H9 (cell line): ENCODE data around the gene PCDH17. TPM values are rescaled to one million over a fixed set of nuclear protein-coding genes. Genes with fewer than 3 reads are reported as not detected.

Experiments
- DNase-seq: peaks from one replicate; pipeline ENCODE4 v3.0.0-alpha.2; 2017
- H2AFZ ChIP-seq: one replicate; pipeline ENCODE4 v1.6.1; 2013; ENCODE audit warnings: mild to moderate bottlenecking, low read length, control low read depth, moderate library complexity
- H2AK5ac ChIP-seq: 2 replicates; pipeline ENCODE4 v1.6.1; 2013; ENCODE audit warnings: low read length, control low read depth, mixed read lengths; ENCODE audit not compliant: insufficient read length
- H2BK120ac ChIP-seq: one replicate; pipeline ENCODE4 v1.6.1; 2013; ENCODE audit warnings: low read depth, mild to moderate bottlenecking, low read length, control low read depth, inconsistent platforms; ENCODE audit not compliant: poor library complexity, severe bottlenecking
- H2BK12ac ChIP-seq: 2 replicates; pipeline ENCODE4 v1.6.1; 2013; ENCODE audit warnings: low read length, control low read depth, mixed read lengths, low read depth; ENCODE audit not compliant: insufficient read length
- H2BK15ac ChIP-seq: 2 replicates; pipeline ENCODE4 v1.6.1; 2013; ENCODE audit warnings: low read depth, low read length, control low read depth
- H2BK20ac ChIP-seq: one replicate; pipeline ENCODE4 v1.6.1; 2013; ENCODE audit warnings: low read depth, mild to moderate bottlenecking, low read length, control low read depth, inconsistent platforms; ENCODE audit not compliant: poor library complexity, severe bottlenecking
- H2BK5ac ChIP-seq: 2 replicates; pipeline ENCODE4 v1.6.1; 2013; ENCODE audit warnings: low read length, control low read depth, mixed read lengths; ENCODE audit not compliant: insufficient read length
- H3K14ac ChIP-seq: 2 replicates; pipeline ENCODE4 v1.6.1; 2013; ENCODE audit warnings: low read length, control low read depth; ENCODE audit not compliant: insufficient read depth
- H3K18ac ChIP-seq: 2 replicates; pipeline ENCODE4 v1.6.1; 2013; ENCODE audit warnings: low read depth, mild to moderate bottlenecking, mixed read lengths, low read length, control low read depth; ENCODE audit not compliant: insufficient read length
- H3K23ac ChIP-seq: 2 replicates; pipeline ENCODE4 v1.6.1; 2013; ENCODE audit warnings: low read length, control low read depth, mixed read lengths, low read depth; ENCODE audit not compliant: insufficient read length
- H3K23me2 ChIP-seq: 2 replicates; pipeline ENCODE4 v1.6.1; 2013; ENCODE audit warnings: low read depth, mild to moderate bottlenecking, mixed read lengths, low read length, control low read depth; ENCODE audit not compliant: insufficient read length, poor library complexity, severe bottlenecking
- H3K27ac ChIP-seq: 2 replicates; pipeline ENCODE4 v1.5.1; 2013; ENCODE audit warnings: low read length, control low read depth, mixed read lengths, low read depth; ENCODE audit not compliant: insufficient read length
- H3K27me3 ChIP-seq: 2 replicates; pipeline ENCODE4 v1.6.1; 2013; ENCODE audit warnings: low read length, control low read depth, inconsistent platforms; ENCODE audit not compliant: insufficient read depth
- H3K4ac ChIP-seq: 2 replicates; pipeline ENCODE4 v1.6.1; 2013; ENCODE audit warnings: low read depth, mild to moderate bottlenecking, control low read depth, inconsistent platforms, low read length, moderate library complexity
- H3K4me1 ChIP-seq: 2 replicates; pipeline ENCODE4 v1.6.1; 2013; ENCODE audit warnings: low read length, control low read depth, inconsistent platforms; ENCODE audit not compliant: insufficient read depth
- H3K4me2 ChIP-seq: 2 replicates; pipeline ENCODE4 v1.6.1; 2013; ENCODE audit warnings: low read length, control low read depth, mixed read lengths; ENCODE audit not compliant: insufficient read length, insufficient read depth
- H3K56ac ChIP-seq: 2 replicates; pipeline ENCODE4 v1.6.1; 2013; ENCODE audit warnings: low read depth, mild to moderate bottlenecking, mixed read lengths, low read length, control low read depth; ENCODE audit not compliant: insufficient read length
- H3K79me1 ChIP-seq: 2 replicates; pipeline ENCODE4 v1.6.1; 2013; ENCODE audit warnings: low read depth, mild to moderate bottlenecking, moderate library complexity, low read length, control low read depth, inconsistent platforms; ENCODE audit not compliant: insufficient read depth, poor library complexity, severe bottlenecking
- H3K79me2 ChIP-seq: 2 replicates; pipeline ENCODE4 v1.6.1; 2013; ENCODE audit warnings: low read length, control low read depth, inconsistent platforms; ENCODE audit not compliant: insufficient read depth
- H3K9ac ChIP-seq: 2 replicates; pipeline ENCODE4 v1.6.1; 2013; ENCODE audit warnings: low read length, control low read depth, mixed read lengths; ENCODE audit not compliant: insufficient read length; ENCODE audit errors: extremely low read depth
- H3K9me3 ChIP-seq: one replicate; pipeline ENCODE4 v1.6.1; 2013; ENCODE audit warnings: low read depth, low read length, inconsistent platforms; ENCODE audit not compliant: control insufficient read depth
- H3T11ph ChIP-seq: one replicate; pipeline ENCODE4 v1.6.1; 2013; ENCODE audit warnings: mild to moderate bottlenecking, low read length, control low read depth, inconsistent platforms
- H4K20me1 ChIP-seq: one replicate; pipeline ENCODE4 v1.6.1; 2013; ENCODE audit not compliant: control insufficient read depth, insufficient read length, insufficient read depth
- H4K5ac ChIP-seq: 2 replicates; pipeline ENCODE4 v1.6.1; 2013; ENCODE audit warnings: low read depth, mild to moderate bottlenecking, mixed read lengths, low read length, control low read depth; ENCODE audit not compliant: insufficient read length
- H4K8ac ChIP-seq: replicated peaks from 2 replicates; pipeline ENCODE4 v1.6.1; 2013; ENCODE audit warnings: low read length, control low read depth, mixed read lengths, low read depth; ENCODE audit not compliant: insufficient read length
- H4K91ac ChIP-seq: 2 replicates; pipeline ENCODE4 v1.6.1; 2013; ENCODE audit warnings: low read depth, mild to moderate bottlenecking, moderate library complexity, mixed read lengths, low read length, control low read depth; ENCODE audit not compliant: insufficient read length
- H3K27ac Mint-ChIP-seq, 3 experiments: 2 replicates in 2 of 3; 3 replicates in 1 of 3; pipeline ENCODE4 v1.8.0; 2020 to 2021; ENCODE audit warnings: mixed read lengths in 3 of 3, mild to moderate bottlenecking in 1 of 3, moderate library complexity in 1 of 3
- H3K27me3 Mint-ChIP-seq: 2 replicates; pipeline ENCODE4 v1.8.0; 2021; ENCODE audit warnings: low read depth, mild to moderate bottlenecking, moderate library complexity, mixed read lengths
- H3K36me3 Mint-ChIP-seq, 3 experiments: 2 replicates in 2 of 3; 3 replicates in 1 of 3; pipeline ENCODE4 v1.8.0; 2020 to 2021; ENCODE audit warnings: low read depth in 3 of 3, mixed read lengths in 3 of 3; ENCODE audit not compliant: insufficient read depth in 1 of 3
- H3K4me1 Mint-ChIP-seq, 2 experiments: 2 replicates each; pipeline ENCODE4 v1.8.0; 2020; ENCODE audit warnings: mixed read lengths in 2 of 2
- H3K4me3 Mint-ChIP-seq, 2 experiments: 2 replicates in 1 of 2; 3 replicates in 1 of 2; pipeline ENCODE4 v1.8.0; 2020 to 2021; ENCODE audit warnings: mild to moderate bottlenecking in 2 of 2, mixed read lengths in 2 of 2, moderate library complexity in 1 of 2
- H3K9me3 Mint-ChIP-seq, 2 experiments: 2 replicates in 1 of 2; 3 replicates in 1 of 2; pipeline ENCODE4 v1.8.0; 2020; ENCODE audit warnings: mild to moderate bottlenecking in 2 of 2, mixed read lengths in 2 of 2, moderate library complexity in 1 of 2
- CTCF ChIP-seq: fragments of 200-600 bp; sonication (generic); conservative IDR thresholded peaks from 3 replicates; pipeline ENCODE4 v1.8.0; 2021; ENCODE audit warnings: antibody characterized with exemption, mild to moderate bottlenecking
- WGBS: extraction: QIAGEN DNeasy Blood & Tissue Kit; methylation state at CpG from one replicate; pipeline ENCODE4 v1.1.7; 2013; ENCODE audit warnings: missing lambda C conversion rate, low lambda C conversion rate, mixed read lengths; ENCODE audit not compliant: insufficient read length; ENCODE audit errors: extremely low coverage; 5-methylcytosine and 5-hydroxymethylcytosine counted together
- total RNA-seq: library from RNA; stranded (reverse); gene quantifications from 2 replicates; pipeline ENCODE4 v1.2.1, GENCODE V29; 2021

Gene PCDH17
- total RNA-seq, 1 experiment from 2014 or later: 0.52 TPM

DNA sequence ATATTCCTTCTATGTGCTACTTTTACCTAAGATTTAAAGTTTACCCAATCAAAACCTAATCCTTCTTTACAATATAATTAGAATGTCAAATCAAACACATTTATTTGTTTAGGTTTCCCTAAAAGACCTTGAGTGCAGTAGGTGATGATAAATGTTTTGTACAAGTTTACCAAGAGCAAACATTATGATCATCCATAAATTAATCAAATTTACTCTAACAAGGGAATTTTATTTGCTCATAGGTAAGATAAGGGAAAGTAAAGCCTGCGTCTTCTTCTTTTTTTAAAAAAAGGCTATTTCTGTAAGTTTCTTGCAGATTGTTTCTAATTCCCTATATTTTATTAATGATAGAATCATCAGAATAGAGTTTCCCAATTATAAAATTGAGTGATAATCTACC is 48.0 kb upstream of the PCDH17 start:
- no peak overlapping the region for H3K23ac ChIP-seq
- DNase-seq: no peak
- H3K4me2 ChIP-seq: no peak overlapping the region
- H3K4me1 ChIP-seq: no peaks in the 10 kb centered on the region
- no peak overlapping the region for H4K5ac ChIP-seq
- Mint-ChIP-seq H3K27ac (no peak overlapping the region), H3K4me1 (peaks cover 14 to 17% of the 10 kb centered on the region in 2 experiments), H3K36me3 (no peaks in the 10 kb centered on the region; a peak in 1 of 7 replicates), H3K9me3 (no peaks in the 10 kb centered on the region; a peak in 1 of 5 replicates), H3K27me3 (no peaks in the 10 kb centered on the region), H3K4me3 (no peak overlapping the region)
- H3T11ph ChIP-seq: no peak overlapping the region
- H3K9me3 ChIP-seq: no peaks in the 10 kb centered on the region
- H2AK5ac ChIP-seq: no peak overlapping the region
- no peaks in the 10 kb centered on the region for H3K79me1 ChIP-seq
- no peak for TF ChIP-seq CTCF
- H3K18ac ChIP-seq: no peak overlapping the region
- no peak overlapping the region for H2BK120ac ChIP-seq
- no peak overlapping the region for H3K56ac ChIP-seq
- H2BK5ac ChIP-seq: no peak overlapping the region
- no peak overlapping the region for H3K27ac ChIP-seq
- H4K91ac ChIP-seq: no peak overlapping the region
- H3K23me2 ChIP-seq: no peaks in the 10 kb centered on the region
- H3K27me3 ChIP-seq: no peaks in the 10 kb centered on the region
- H2AFZ ChIP-seq: no peak overlapping the region
- no peak overlapping the region for H4K8ac ChIP-seq
- no peak overlapping the region for H2BK20ac ChIP-seq
- no peak overlapping the region for H2BK12ac ChIP-seq
- H2BK15ac ChIP-seq: no peak overlapping the region
- H3K79me2 ChIP-seq: no peaks in the 10 kb centered on the region
- no CpG with 5 or more reads among the region's 1 CpG for WGBS
- H3K9ac ChIP-seq: no peak overlapping the region
- no peaks in the 10 kb centered on the region for H4K20me1 ChIP-seq
- H3K4ac ChIP-seq: no peak overlapping the region
- no peak overlapping the region for H3K14ac ChIP-seq
